Naive B cell (primary cell): Measurements from ENCODE around the gene ABHD13. TPM values are rescaled to one million over a fixed set of nuclear protein-coding genes. Genes with fewer than 3 reads are reported as not detected.

Experiments used
- ATAC-seq, 2 donors: fragments of 150-1000 bp; cut with Tn5 transposase; 2 replicates each; pipeline ENCODE4 v1.10.0; 2021; ENCODE audit warnings: low read depth in 2 of 2, mild to moderate bottlenecking in 2 of 2, moderate library complexity in 2 of 2
- DNase-seq: peaks from one replicate; pipeline ENCODE4 v3.0.0; 2022
- H3K27ac Mint-ChIP-seq, 6 donors: one replicate each; pipeline ENCODE4 v1.8.0; 2020 to 2022; ENCODE audit warnings: mild to moderate bottlenecking in 6 of 6, mixed read lengths in 6 of 6, moderate library complexity in 5 of 6, inconsistent platforms in 2 of 6
- H3K27me3 Mint-ChIP-seq, 3 donors: one replicate each; pipeline ENCODE4 v1.8.0; 2021 to 2022; ENCODE audit warnings: mixed read lengths in 3 of 3, mild to moderate bottlenecking in 1 of 3
- H3K36me3 Mint-ChIP-seq, 2 donors: one replicate each; pipeline ENCODE4 v1.8.0; 2020 to 2022; ENCODE audit warnings: mixed read lengths in 2 of 2, inconsistent platforms in 1 of 2, mild to moderate bottlenecking in 1 of 2
- H3K4me1 Mint-ChIP-seq, 3 donors: one replicate each; pipeline ENCODE4 v1.8.0; 2020 to 2022; ENCODE audit warnings: mixed read lengths in 3 of 3, inconsistent platforms in 1 of 3, mild to moderate bottlenecking in 1 of 3, moderate library complexity in 1 of 3
- H3K4me3 Mint-ChIP-seq, 8 donors: one replicate each; pipeline ENCODE4 v1.8.0; 2020 to 2022; ENCODE audit warnings: mild to moderate bottlenecking in 8 of 8, mixed read lengths in 8 of 8, moderate library complexity in 8 of 8, inconsistent platforms in 2 of 8
- H3K9me3 Mint-ChIP-seq, 7 donors: one replicate each; pipeline ENCODE4 v1.8.0; 2020 to 2022; ENCODE audit warnings: mixed read lengths in 7 of 7, mild to moderate bottlenecking in 5 of 7, inconsistent platforms in 2 of 7, moderate library complexity in 1 of 7
- polyA plus RNA-seq, 6 donors: library from polyadenylated mRNA; unstranded; fragments of 300-500 nt; fragmentation: Illumina TruSeq; gene quantifications; one replicate each; pipeline ENCODE4 v1.2.3, GENCODE V29; 2021; ENCODE audit warnings: low read depth in 6 of 6

Gene ABHD13
- polyA plus RNA-seq: 10 to 100 TPM; 10.1 to 14.8 (median 12.3) TPM

DNA sequence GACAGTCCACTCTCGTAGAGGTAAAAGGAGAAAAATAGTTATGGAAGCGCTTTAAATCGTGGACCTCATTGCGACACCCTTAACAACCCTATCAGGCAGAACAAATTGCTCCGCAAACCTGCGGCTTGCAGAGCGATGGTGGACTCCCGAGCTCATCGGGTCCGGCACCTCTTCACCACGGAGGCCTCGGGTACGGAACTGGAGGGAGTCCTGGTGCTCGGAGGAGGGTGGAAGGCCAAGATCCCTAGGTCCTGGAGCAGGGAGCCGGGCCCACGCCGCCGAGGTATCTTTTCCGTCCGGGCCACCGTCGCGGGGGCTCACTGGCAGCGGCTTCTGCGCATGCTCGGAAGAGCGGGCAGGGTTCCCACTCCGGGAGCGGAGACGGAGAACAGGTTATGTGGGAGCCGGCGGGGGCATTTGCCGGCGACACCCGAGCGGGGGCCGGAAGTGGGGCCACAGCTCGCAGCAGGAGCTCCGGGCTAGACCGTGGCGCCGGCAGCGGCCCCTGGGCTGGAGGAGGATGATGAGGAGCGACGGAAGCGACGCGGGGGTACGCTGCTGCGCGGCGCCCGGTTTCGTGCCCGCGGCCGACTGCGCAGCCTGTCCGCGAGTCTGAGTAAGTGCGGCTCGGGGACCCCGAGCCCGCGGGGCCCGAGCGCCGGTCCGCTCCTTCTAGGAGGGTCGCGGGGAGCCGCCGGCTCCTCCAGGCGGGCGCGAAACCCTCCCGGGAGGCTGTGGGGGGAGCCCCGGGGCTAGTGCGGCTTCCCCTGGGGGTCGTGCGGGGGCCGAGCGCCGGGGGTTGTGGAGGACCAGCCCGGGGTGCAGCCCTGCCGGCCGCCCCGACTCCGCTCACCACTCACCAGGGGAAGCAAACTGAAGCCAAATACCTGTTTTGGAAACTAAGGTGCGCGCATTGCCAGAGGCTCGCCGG lies at the start of gene ABHD13:
Gene ABHD13, plus strand, starts transcription at position 349 of the 931 bp plus-strand sequence. CDS start 10,827 bp downstream, outside the sequence.
- peak; percentile 64 to 68 for ATAC-seq

DNA sequence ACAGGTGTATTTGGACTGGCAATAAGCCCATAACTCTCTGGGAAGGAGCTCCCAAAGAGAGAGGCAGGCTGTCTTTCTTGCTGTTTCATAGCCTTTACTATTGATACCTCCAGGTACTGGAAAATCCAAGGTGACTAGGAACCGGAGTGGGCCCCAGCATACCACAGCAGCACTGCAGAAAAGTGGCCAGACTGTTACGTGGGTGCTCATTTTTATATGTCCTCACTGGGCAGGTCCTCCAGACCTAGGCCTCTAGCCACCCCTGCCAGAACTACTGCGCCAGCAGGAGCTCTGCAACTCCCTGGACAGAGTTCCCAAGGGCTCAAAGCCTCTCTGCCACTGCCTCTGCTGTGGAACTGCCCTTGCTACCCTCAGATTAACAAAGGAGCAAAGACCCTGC lies 49.3 kb upstream of the ABHD13 start:
- Mint-ChIP-seq H3K4me1 (no peaks in the 10 kb centered on the region), H3K27me3 (peaks cover 16 to 59% (median 55%) of the 10 kb centered on the region in 3 donors), H3K9me3 (peaks cover 16 to 37% (median 27%) of the 10 kb centered on the region in 7 donors), H3K4me3 (no peak overlapping the region), H3K27ac (no peak overlapping the region), H3K36me3 (peaks cover 11 to 32% of the 10 kb centered on the region in 2 donors)
- ATAC-seq (no peak), DNase-seq (no peak)

More for the DNA sequence above, at the start of gene ABHD13:
- Mint-ChIP-seq H3K4me3 (peak within 1 kb of the TSS; percentile 96 to 100 (median 97)), H3K27ac (peak within 1 kb of the TSS; percentile 97 to 99 (median 98)), H3K27me3 (no peaks in the 10 kb centered on the region), H3K4me1 (peaks cover 33 to 54% (median 36%) of the 10 kb centered on the region in 3 donors), H3K36me3 (peaks cover 0 to 6% of the 10 kb centered on the region in 2 donors), H3K9me3 (no peaks in the 10 kb centered on the region)
- peak; percentile 91 for DNase-seq

GRCh38 chr13:108176685-108177274 lies 41.4 kb upstream of the ABHD13 start:
- ATAC-seq (peak; percentile 41 to 82), DNase-seq (peak; percentile 59)
- no peak overlapping the region for H3K4me3 Mint-ChIP-seq
- peaks cover 0 to 2% (median 0%) of the 10 kb centered on the region in 3 donors for H3K4me1 Mint-ChIP-seq
- H3K27ac Mint-ChIP-seq: peak overlapping the region in 3 of 6 donors; percentile 57 to 74 (median 73)
- H3K36me3 Mint-ChIP-seq: peaks cover 0 to 13% of the 10 kb centered on the region in 2 donors
- H3K9me3 Mint-ChIP-seq: peaks cover 0 to 18% (median 12%) of the 10 kb centered on the region in 7 donors
- H3K27me3 Mint-ChIP-seq: peaks cover 0 to 12% (median 4%) of the 10 kb centered on the region in 3 donors

- no peak for DNase-seq
- H3K4me1 Mint-ChIP-seq: peaks cover under 1 to 2% (median 1%) of the 10 kb centered on the region in 3 donors
- peaks cover 0 to 9% of the 10 kb centered on the region in 2 donors for H3K36me3 Mint-ChIP-seq
- H3K27ac Mint-ChIP-seq: peak overlapping the region in 1 of 6 donors; percentile 5
- no peak overlapping the region for H3K4me3 Mint-ChIP-seq
- no peak for ATAC-seq
- H3K27me3 Mint-ChIP-seq: no peaks in the 10 kb centered on the region
- peaks cover 0 to 12% (median 6%) of the 10 kb centered on the region in 7 donors for H3K9me3 Mint-ChIP-seq
Measured at GRCh38 chr13:108178078-108178477, 40.1 kb upstream of the ABHD13 start.

GRCh38 chr13:108182652-108183051 lies 35.5 kb upstream of the ABHD13 start:
- peak overlapping the region in 1 of 6 donors; percentile 90 for H3K27ac Mint-ChIP-seq

DNA sequence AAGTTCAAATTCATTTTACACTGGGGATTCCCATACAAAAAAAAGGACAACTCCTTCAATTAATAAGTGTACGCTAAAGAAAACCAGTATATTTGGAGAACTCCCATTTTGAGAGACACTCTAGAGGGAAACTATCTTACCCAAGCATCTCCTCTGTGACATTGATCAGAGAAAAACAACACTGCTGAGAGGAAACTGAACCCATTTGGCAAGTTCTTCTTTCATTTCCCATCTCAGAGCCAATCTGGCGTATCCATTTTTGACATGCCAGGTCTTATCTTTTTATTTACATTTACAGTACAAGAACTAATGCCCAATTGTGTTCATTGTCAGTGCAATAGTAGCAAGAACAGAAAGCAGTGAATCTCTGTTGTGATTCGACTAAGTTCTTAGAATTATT lies 33.0 kb upstream of the ABHD13 start:
- H3K36me3 Mint-ChIP-seq: peaks cover 0 to 9% of the 10 kb centered on the region in 2 donors
- H3K4me3 Mint-ChIP-seq: peak overlapping the region in 7 of 8 donors; percentile 61 to 82 (median 73)
- H3K9me3 Mint-ChIP-seq: peaks cover 0 to 8% (median 0%) of the 10 kb centered on the region in 7 donors
- peak; percentile 56 for DNase-seq
- no peaks in the 10 kb centered on the region for H3K27me3 Mint-ChIP-seq
- peaks cover 15 to 32% (median 18%) of the 10 kb centered on the region in 3 donors for H3K4me1 Mint-ChIP-seq
- H3K27ac Mint-ChIP-seq: peak overlapping the region; percentile 90 to 99 (median 96)
- ATAC-seq: peak; percentile 98

More at GRCh38 chr13:108182652-108183051, 35.5 kb upstream of the ABHD13 start:
- peaks cover 0 to 9% of the 10 kb centered on the region in 2 donors for H3K36me3 Mint-ChIP-seq
- H3K9me3 Mint-ChIP-seq: peaks cover 0 to 2% (median 0%) of the 10 kb centered on the region in 7 donors
- H3K4me3 Mint-ChIP-seq: no peak overlapping the region
- H3K27me3 Mint-ChIP-seq: no peaks in the 10 kb centered on the region
- DNase-seq (no peak), ATAC-seq (no peak)
- H3K4me1 Mint-ChIP-seq: peaks cover 15 to 32% (median 18%) of the 10 kb centered on the region in 3 donors

DNA sequence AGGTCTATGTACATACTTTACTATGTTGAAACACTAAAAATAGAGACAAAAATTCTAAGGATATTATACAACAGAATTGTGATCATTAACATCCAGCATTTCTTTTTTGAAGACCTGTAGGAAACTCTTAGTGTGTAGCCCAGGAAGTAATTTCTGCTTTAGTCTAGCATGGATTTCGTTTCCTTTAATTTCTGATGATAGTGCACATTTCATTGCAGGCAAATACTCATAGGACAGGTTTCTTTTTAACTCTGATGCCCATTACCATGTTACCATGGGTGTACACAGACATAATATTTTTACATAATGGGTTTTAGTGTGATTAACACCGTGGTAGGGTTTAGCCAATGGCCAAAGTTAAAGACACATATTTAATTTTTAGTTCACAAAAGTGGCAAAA lies 29.9 kb upstream of the ABHD13 start:
- no peak overlapping the region for H3K27ac Mint-ChIP-seq
- H3K9me3 Mint-ChIP-seq: peaks cover 0 to 25% (median 6%) of the 10 kb centered on the region in 7 donors
- ATAC-seq: no peak

GRCh38 chr13:108190897-108191296 lies 27.3 kb upstream of the ABHD13 start:
- Mint-ChIP-seq H3K27ac (no peak overlapping the region), H3K4me1 (peaks cover 0 to 6% (median 0%) of the 10 kb centered on the region in 3 donors), H3K27me3 (peaks cover 0 to 7% (median 5%) of the 10 kb centered on the region in 3 donors), H3K4me3 (no peak overlapping the region), H3K36me3 (peaks cover 6 to 20% of the 10 kb centered on the region in 2 donors), H3K9me3 (peaks cover 0 to 37% (median 14%) of the 10 kb centered on the region in 7 donors)
- ATAC-seq: no peak
- DNase-seq: no peak

More for the DNA sequence above, 29.9 kb upstream of the ABHD13 start:
- H3K36me3 Mint-ChIP-seq: peaks cover 0 to 17% of the 10 kb centered on the region in 2 donors
- no peak overlapping the region for H3K4me3 Mint-ChIP-seq
- peaks cover 12 to 30% (median 16%) of the 10 kb centered on the region in 3 donors for H3K4me1 Mint-ChIP-seq
- no peak for DNase-seq
- H3K27me3 Mint-ChIP-seq: peaks cover 0 to 7% (median 5%) of the 10 kb centered on the region in 3 donors

GRCh38 chr13:108193806-108194205 lies 24.4 kb upstream of the ABHD13 start:
- Mint-ChIP-seq H3K4me1 (peaks cover 0 to 5% (median 0%) of the 10 kb centered on the region in 3 donors), H3K36me3 (peaks cover 6 to 24% of the 10 kb centered on the region in 2 donors)
- no peak for DNase-seq

GRCh38 chr13:108194435-108194936 lies 23.7 kb upstream of the ABHD13 start:
- no peak for ATAC-seq
- no peak for DNase-seq
- peaks cover 2 to 14% (median 5%) of the 10 kb centered on the region in 3 donors for H3K27me3 Mint-ChIP-seq
- H3K4me3 Mint-ChIP-seq: peak overlapping the region in 1 of 8 donors; percentile 71
- peaks cover 6 to 27% of the 10 kb centered on the region in 2 donors for H3K36me3 Mint-ChIP-seq
- no peak overlapping the region for H3K27ac Mint-ChIP-seq
- peaks cover 0 to 46% (median 22%) of the 10 kb centered on the region in 7 donors for H3K9me3 Mint-ChIP-seq
- peaks cover 0 to 5% (median 0%) of the 10 kb centered on the region in 3 donors for H3K4me1 Mint-ChIP-seq

More at GRCh38 chr13:108193806-108194205, 24.4 kb upstream of the ABHD13 start:
- Mint-ChIP-seq H3K9me3 (peaks cover 0 to 46% (median 21%) of the 10 kb centered on the region in 7 donors), H3K4me3 (no peak overlapping the region), H3K27ac (no peak overlapping the region), H3K27me3 (peaks cover 0 to 9% (median 5%) of the 10 kb centered on the region in 3 donors)
- ATAC-seq: no peak

GRCh38 chr13:108195146-108195545 lies 23.0 kb upstream of the ABHD13 start:
- Mint-ChIP-seq H3K36me3 (peaks cover 6 to 27% of the 10 kb centered on the region in 2 donors), H3K4me3 (no peak overlapping the region), H3K27ac (peak overlapping the region in 1 of 6 donors; percentile 21), H3K9me3 (peaks cover 0 to 42% (median 24%) of the 10 kb centered on the region in 7 donors), H3K27me3 (peaks cover 5 to 14% (median 8%) of the 10 kb centered on the region in 3 donors), H3K4me1 (peaks cover 0 to 5% (median 0%) of the 10 kb centered on the region in 3 donors)
- no peak for DNase-seq
- ATAC-seq: no peak

GRCh38 chr13:108195861-108196260 lies 22.3 kb upstream of the ABHD13 start:
- ATAC-seq: no peak
- DNase-seq: no peak
- Mint-ChIP-seq H3K4me3 (no peak overlapping the region), H3K4me1 (peaks cover 0 to 5% (median 0%) of the 10 kb centered on the region in 3 donors), H3K36me3 (peaks cover 6 to 20% of the 10 kb centered on the region in 2 donors), H3K9me3 (peaks cover 0 to 39% (median 24%) of the 10 kb centered on the region in 7 donors), H3K27me3 (peaks cover 1 to 8% (median 7%) of the 10 kb centered on the region in 3 donors), H3K27ac (no peak overlapping the region)
